Activated CD8-positive, alpha-beta memory T cell treated with anti-CD3 and anti-CD28 coated beads, Interleukin-2, amount 50 U/mL, for 1 hour (primary cell): ENCODE measurements around the gene RANBP9.

Experiments
- DNase-seq: peaks from one replicate; pipeline ENCODE4 v3.0.0-alpha.2; 2020; ENCODE audit errors: extremely low read depth

RANBP9 gene

DNA sequence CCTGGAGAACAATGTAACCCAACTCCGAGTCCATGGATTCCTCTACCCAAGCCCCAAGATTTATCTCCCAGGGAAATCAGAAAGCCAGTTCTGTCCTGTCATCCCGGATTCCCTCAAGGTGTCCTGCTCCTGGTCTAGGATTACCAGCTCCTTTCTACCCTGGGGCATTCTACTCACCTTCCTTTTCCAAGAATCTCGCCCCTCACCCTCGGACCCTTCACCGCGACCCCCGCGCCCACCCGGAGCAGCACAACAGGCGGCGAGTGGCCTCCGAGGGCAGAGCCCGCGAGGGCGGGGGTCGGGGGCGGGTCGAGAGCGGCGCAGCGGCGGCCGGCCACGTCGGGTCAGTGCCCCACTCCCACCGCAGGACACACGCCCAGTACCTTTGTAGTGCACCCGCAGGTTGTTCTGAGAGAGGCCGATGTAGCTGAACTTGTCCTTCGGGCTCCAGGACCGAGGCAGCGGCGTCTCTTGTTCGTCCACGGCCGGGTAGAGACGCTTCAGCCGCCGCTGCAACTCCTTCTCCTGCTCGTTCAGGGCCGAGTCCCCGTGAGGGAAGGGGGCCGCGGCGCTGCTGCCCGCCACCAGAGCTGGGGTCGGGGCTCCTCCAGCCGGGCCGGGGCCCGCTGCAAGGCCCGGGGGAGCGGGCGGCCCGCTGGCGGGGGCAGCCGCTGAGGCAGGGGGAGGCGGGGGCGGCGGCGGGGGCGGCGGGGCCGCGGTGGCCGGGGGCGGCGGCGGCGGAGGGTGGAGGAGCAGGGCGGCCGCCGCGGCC lies 897 bp downstream of the RANBP9 start:
- no peak for DNase-seq

DNA sequence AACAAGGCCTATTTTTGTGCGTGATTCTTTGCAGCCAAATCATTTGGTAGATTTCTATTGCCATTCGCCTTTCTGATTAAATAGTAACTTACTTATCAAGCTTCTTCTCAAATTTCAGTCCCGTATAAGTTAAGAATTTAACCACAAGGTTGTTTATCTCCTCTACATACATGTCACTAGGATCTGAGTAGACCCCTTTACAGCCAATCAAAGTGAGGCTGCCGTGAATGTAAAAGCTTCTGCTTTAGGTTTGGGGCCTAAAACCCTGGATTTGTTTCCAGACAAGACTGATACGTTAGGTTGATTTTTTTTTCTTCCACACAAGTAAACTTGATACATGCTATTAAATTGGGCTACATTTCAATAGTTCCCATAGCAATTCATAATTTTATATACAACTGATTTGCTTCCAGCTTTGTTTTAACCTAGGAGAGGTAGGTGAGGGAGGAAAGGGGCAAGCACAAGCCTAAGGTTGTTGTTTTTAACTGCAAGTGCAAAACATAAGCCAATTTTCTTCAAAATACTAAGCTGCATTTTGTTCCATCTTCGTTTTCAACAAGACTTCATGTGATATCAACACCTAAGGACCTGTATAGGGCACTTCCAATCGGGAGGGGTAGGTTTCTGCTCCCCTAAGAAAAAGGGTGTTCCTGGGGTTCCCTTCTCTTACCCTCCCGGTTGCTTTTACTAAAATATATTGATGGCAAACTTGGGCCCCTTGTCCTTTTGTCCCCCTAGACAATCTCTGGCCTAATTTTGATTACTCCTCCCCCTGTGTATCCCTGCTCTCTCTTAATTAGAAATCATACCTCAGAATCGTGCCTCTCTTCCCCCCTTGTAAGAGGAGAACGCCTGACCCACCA lies 1.7 kb downstream of the RANBP9 start:
- no peak for DNase-seq

DNA sequence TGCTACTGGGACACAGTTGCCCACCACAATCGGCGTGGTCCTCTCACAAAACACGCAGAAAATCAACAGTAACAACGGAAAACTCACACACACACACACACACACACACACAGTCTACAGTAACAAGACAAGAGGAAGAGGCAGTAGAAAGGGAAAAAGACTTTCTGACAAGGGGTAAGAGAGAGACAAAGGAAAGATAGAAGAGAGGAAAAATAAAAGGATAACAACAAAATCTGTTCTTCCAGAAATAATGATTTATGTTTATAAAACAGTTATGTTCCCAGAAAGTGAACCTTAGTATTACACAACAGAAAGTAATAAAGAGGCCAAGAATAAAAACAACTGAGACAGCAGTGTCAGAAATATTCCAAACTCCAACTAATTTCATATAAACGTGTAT lies 2.9 kb downstream of the RANBP9 start:
- no peak for DNase-seq

DNA sequence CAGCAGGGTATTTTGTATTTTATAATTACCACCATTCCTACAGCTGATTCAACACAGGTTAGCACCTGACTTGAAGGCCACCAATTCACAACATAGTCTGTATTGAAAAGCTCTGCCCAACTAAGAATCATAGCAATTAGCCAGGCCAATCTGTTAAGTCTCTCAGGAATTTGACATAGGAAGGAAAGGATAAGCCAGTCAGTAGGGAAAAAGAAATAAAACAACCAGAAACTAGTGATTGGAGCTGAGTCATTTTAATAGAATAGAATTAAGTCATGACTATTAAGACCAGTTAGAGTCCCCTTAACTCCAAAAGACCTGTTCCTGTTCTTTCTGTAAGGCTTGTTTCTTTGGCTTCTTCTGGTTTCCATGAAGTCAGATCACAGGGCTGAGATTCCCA lies 8.1 kb downstream of the RANBP9 start:
- DNase-seq = no peak

DNA sequence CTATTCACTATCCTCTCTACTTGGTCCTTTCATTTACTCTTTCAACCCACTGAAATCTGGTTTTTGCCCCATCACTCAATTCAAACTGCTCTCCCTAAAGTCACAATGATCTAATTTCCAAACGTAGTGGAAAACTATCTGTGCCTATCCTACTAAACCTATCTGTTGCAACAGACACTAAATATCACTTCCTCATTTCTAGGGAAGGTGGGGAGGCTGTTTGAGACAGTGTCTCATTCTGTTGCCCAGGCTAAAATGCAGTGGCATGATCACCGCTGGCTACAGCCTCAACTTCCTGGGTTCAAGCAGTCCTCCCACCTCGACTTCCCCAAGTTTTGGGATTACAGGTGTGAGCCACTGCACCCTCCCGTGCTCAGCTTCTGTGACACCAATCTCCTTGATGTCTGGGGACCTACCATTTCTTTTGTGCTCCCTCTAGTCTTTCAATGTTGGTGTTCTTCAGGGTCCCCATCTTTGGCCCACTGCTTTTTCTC lies 8.8 kb downstream of the RANBP9 start:
- no peak for DNase-seq

DNA sequence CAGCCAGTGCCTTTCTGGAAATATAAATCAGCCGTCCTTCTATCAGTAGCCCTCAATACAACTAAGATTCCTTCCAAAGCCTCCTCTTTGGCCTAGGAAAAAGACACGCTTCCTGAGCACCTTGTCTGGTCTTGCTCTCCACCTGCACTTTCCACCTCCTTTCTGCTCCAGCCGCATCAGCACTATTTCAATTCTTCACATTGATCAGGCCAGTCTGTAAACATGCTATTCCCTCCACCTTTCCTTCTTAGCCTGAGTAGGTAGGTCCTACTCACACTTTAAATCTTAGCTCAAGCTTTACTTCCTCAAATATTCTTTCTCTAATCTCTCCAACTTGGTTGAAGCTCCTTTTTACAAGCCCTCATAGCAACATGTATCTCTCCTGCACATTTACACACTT lies 11.4 kb downstream of the RANBP9 start:
- DNase-seq = no peak

DNA sequence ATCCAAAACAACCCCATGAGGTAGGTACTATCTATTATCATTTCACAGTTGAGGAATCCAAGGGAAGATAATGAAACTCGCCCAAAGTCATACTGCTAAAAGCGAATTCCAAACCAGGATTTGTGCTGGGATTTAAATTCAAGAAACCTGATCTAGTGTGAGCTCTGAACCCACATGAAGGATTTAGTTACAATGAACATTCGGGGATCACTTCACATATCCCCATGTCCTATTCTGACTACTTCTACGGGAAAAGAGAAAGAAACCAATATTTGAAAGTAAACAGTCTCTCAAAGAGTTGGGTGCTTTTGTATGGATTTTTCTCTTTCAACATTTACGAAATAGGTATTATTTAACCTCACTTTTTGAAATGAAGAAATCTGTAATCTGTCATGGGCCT lies 12.9 kb downstream of the RANBP9 start:
- DNase-seq = no peak

DNA sequence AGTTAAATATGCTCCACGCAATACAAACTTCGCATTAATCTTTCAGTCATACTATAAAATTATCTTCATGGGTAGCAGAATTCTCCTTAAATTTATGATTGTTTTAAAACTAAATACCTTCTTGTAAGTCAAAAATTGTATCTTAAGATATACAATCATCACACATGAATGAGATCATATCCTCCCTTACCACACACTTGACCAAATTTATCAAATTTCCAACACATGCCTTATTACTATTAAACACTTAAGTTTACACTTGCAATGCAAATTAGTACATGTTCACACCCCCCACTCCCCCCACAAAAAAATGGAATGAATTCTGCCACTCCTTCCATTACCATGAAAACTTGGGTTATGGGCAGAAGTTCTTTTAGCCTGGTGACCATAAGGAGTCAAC lies 13.8 kb downstream of the RANBP9 start:
- no peak for DNase-seq

DNA sequence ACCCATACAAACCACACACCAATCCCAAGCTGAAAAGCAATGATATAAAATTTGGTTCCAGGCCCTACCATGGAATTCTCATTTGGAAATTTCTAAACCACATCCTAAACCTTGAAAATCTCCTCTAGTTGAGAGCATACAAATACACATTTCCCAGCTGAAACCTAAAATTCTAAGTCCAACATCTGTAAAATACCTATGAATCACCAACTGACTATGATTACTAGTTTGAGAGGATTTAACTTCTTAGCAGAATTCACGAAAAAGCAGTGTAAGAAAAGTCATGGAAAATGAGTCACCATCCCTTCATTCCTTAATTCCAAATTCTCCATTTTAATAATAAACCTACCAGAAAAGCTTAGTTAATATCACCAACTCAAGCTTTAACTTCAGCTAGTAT lies 15.4 kb downstream of the RANBP9 start:
- no peak for DNase-seq

DNA sequence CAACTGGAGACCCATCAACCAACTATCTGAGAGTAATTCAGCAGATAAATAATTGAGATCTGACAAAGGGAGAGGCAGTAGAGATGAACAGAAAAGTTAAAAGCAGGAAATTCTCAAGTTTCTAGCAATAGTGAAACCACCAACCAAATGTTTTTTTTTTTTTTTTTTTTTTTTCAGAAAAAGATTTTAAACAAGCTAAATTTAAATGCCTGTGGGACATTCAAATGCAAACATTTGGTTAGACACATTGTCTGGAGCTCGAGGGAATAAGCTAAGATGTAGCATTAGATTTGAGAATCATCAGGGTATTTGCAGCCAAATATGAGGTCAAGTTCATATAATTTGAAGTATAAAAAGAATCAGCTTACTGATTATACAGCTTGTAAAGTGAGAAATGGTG lies 16.4 kb downstream of the RANBP9 start:
- no peak for DNase-seq

DNA sequence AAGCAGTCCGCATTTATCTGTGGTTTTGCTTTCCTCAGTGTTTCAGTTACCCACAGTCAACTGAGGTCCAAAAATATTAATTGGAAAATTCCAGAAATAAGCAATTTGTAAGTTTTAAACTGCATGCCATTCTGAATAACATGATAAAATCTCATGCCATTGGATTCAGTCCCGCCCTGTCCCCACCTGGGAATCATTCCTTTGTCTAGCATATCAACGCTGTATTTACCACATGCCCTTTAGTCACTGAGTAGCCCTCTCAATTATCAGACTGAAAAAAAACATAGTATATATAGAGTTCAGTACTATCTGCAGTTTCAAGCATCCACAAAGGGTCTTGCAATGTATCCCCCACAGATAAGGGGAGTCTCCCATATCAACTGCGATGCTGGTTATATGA lies 17.1 kb downstream of the RANBP9 start:
- no peak for DNase-seq

DNA sequence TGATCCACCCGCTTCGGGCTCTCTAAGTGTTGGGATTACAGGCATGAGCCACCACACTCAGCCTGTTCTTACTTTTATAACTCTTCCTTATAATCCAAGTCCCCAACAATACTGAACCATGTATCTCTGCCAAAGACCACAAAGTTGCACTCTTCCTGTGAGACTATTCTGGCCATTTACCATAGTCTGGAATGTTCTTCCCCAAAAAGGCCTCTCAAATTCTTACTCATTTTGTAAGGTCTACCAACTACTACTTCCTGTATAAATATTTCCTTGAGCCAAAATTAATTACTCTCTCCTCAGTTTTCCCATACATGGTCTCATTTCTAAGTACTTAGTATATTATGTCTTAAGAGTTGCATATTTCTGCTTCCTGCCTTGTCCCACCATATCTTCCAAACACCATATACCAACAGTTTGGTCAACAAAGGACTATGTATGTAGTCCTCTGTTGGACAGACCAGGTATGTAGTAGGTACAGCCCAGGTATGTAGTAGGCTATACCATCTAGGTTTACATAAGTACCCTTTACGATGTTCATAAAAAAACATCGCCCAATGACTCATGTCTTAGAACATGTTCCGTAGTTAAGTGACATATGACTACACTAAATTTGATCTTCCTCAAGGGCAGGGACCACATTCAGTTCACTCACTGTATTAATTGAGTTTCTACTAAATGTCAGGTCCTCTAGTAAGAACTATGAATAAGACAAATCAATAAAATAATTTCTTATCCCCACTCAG lies 22.0 kb downstream of the RANBP9 start:
- no peak for DNase-seq

DNA sequence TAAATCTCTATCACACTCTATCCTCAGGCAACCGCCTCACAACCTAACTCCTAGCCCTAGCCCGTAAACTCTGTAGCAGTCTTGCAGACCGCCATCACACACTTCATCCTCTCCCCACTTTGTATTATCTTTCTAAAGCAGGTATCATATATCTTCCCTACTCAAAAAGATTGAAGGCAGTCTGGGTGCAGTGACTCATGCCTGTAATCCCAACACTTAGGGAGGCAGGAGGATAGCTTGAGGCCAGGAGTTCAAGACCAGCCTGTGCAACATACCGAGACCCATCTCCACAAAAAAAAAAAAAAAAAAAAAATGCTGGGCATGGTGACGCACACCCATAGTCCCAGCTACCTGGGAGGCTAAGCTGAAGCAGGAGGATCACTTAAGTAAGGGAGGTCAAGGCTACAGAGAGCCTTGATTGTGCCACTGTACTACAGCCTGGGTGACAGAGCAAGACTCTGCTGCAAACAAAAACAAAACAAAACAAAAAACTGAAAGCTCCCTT lies 22.9 kb downstream of the RANBP9 start:
- no peak for DNase-seq

DNA sequence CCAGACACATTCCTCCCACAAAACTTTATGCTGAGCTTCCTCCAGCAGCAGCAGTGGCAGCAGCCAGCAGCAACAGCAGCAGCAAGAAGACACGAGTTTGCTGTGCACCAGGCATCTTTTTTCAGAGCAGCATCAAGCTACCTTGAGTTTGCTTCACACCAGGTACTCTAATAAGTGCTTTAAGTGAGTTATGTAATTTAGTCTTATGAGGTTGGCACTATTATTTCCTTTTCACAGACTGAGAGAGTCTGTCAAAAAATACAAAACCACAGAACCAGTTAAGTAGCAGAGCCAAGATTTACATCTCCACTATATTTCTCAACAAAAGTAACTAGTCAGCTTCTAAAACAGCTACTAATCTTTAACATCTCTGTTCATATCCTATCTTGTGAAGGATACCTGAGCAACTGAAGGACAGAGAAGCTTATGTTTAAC lies 23.7 kb downstream of the RANBP9 start:
- DNase-seq = no peak

DNA sequence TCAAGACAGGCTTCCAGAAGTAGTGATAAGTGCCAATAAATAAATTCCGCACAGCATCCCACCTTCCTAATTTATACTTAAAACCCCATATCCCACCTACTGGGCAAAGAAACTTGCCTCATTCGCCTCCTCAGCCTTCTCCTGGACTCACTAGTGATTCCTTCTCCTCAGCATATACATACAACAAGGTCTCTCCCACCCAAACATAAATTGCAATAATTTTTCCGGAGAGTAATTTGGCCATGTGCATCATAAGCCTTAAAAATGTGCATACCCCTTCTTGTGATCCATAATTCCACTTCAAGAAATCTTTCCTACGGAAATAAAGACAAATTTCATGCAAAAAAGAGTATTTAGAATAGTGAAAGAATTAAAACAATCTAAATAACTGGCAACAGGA lies 26.8 kb downstream of the RANBP9 start:
- DNase-seq = no peak

DNA sequence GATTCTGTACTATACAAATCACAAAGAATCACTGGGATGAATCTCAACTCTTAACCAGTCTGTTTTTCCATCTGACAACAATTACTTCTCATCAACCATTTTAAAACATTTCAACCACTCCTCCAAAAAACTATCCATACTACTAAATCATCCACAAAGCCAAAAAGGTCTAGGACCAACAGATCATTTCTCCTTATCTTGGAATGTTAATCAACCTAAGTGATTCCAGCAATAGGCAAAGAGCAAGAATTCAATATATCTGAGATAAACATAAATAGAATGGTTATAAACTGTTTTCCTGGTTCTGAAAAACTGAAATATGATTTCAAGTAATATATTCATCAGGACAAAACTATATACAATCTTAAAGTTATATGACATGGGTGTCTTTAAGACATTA lies 28.6 kb downstream of the RANBP9 start:
- DNase-seq = no peak

DNA sequence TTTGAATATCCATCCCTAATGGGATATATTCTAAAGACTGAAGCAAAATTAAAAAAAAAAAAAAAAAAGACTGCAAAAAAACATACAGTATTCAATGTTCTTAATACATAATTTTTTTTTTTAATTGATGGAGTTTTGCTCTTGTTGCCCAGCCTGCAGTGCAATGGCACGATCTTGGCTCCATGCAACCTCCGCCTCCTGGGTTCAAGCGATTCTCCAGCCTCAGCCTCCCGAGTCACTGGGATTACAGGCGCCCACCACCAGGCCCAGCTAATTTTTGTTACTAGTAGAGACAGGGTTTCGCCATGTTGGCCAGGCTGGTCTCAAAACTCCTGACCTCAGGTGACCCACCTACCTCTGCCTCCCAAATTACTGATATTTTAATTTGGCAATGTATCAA lies 29.3 kb downstream of the RANBP9 start:
- no peak for DNase-seq

DNA sequence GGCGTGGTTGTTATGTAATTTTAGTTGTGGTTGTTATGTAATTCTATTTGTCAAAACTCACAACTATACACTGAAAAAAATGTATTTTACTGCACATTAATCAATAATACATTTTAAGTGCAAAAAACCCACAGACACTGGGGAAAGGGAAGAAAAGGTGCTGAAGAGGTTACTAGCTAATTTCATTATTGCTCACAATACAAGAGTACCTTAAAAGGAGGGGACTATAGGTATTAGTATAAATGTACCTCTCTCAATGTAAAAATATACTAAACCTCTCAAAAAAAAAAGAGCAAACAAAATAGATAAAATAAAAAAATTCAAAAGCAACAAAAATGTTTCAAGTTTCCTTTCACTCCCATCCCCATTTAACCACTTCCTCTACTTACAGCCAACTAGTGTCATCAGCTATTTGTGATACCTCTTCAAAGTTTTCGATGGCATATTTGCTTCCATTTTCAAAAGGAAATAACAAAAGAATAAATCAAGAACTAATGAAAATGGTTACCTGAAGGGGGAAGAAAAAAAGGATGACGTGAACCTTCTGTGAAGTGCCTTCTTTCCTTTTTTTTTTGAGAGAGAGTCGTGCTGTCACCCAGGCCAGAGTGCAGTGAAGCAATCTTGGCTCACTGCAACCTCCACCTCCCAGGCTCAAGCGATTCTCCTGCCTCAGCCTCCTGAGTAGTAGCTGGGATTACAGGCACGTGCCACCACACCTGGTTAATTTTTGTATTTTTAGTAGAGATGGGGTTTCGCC lies 30.2 kb downstream of the RANBP9 start:
- DNase-seq = no peak

DNA sequence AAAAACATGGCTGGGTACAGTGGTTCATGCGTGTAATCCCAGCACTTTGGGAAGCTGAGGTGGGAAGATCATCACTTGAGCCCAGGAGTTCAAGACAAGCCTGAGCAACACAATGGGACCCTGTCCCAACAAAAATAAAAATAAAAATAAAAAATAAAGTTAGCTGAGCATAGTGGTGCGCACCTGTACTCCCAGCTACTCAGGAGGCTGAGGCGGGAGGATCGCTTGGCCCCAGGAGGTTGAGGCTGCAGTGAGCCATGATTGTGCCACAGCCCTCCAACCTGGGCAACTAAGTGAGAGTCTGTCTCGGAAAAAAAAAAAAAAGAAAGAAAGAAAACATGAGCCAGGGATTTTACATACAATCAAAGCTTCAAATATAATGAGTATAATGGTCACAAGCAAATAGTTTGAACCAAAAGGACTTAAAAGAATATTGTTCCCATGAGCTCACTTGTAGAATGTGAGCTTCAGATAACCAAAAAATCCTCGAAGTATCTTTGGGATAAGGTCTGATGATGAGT lies 31.1 kb downstream of the RANBP9 start:
- no peak for DNase-seq

DNA sequence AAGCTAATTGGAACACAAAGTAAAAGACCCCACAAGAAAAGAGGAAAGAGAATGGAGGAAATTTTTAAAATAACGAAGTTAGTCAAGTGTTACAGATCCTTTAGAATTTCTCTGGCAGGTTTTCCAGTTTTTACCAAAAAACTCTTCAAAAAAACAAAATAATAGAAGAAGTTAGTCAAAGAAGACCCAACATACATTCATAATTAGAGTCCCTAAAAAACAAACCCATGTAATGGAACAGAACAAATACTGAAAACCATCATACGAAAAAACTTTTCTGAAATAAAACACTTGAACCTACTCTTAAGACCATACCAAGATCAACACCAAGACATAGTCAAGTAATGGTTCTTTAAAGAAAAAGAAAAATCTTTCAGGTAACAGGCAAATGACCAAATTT lies 31.6 kb downstream of the RANBP9 start:
- no peak for DNase-seq
